KOPT-K1 (cell line): ENCODE data around the gene MTG2.

Experiments
- H3K27ac ChIP-seq: fragments of 200-600 bp; sonication (generic); 2 replicates; pipeline ENCODE4 v1.5.1; 2016; ENCODE audit warnings: antibody characterized with exemption, mild to moderate bottlenecking, low read depth, low read length; ENCODE audit not compliant: poor library complexity, severe bottlenecking
- H3K36me3 ChIP-seq: fragments of 200-600 bp; sonication (generic); 2 replicates; pipeline ENCODE4 v1.5.1; 2017; ENCODE audit warnings: antibody characterized with exemption, mild to moderate bottlenecking, low read length, moderate library complexity; ENCODE audit not compliant: insufficient read depth
- H3K9me3 ChIP-seq: fragments of 200-600 bp; sonication (generic); 2 replicates; pipeline ENCODE4 v1.5.1; 2017; ENCODE audit warnings: antibody characterized with exemption, low read length, mild to moderate bottlenecking; ENCODE audit not compliant: insufficient read depth, poor library complexity, severe bottlenecking

MTG2 gene

GRCh38 chr20:62220666-62221568 is 38.1 kb downstream of the MTG2 start:
- no peak overlapping the region for H3K27ac ChIP-seq
- H3K36me3 ChIP-seq = no peaks in the 10 kb centered on the region
- H3K9me3 ChIP-seq = no peaks in the 10 kb centered on the region

GRCh38 chr20:62222266-62222850 is 39.5 kb downstream of the MTG2 start:
- Histone ChIP-seq H3K9me3 (no peaks in the 10 kb centered on the region), H3K27ac (no peak overlapping the region), H3K36me3 (no peaks in the 10 kb centered on the region)

GRCh38 chr20:62222972-62223371 is 40.1 kb downstream of the MTG2 start:
- Histone ChIP-seq H3K36me3 (no peaks in the 10 kb centered on the region), H3K27ac (no peak overlapping the region), H3K9me3 (no peaks in the 10 kb centered on the region)

GRCh38 chr20:62223571-62223970 is 40.7 kb downstream of the MTG2 start:
- no peak overlapping the region for H3K27ac ChIP-seq
- H3K36me3 ChIP-seq = no peaks in the 10 kb centered on the region
- H3K9me3 ChIP-seq = no peaks in the 10 kb centered on the region

- H3K9me3 ChIP-seq = no peaks in the 10 kb centered on the region
- H3K36me3 ChIP-seq = no peaks in the 10 kb centered on the region
- no peak overlapping the region for H3K27ac ChIP-seq
These were observed 41.5 kb downstream of the MTG2 start for GRCh38 chr20:62224113-62224855.

GRCh38 chr20:62225026-62225425 is 42.2 kb downstream of the MTG2 start:
- H3K27ac ChIP-seq = no peak overlapping the region
- H3K36me3 ChIP-seq = no peaks in the 10 kb centered on the region

GRCh38 chr20:62225820-62226635 is 43.2 kb downstream of the MTG2 start:
- Histone ChIP-seq H3K9me3 (no peaks in the 10 kb centered on the region), H3K27ac (no peak overlapping the region), H3K36me3 (no peaks in the 10 kb centered on the region)

More at GRCh38 chr20:62225026-62225425, 42.2 kb downstream of the MTG2 start:
- no peaks in the 10 kb centered on the region for H3K9me3 ChIP-seq

- no peaks in the 10 kb centered on the region for H3K9me3 ChIP-seq
- H3K36me3 ChIP-seq = no peaks in the 10 kb centered on the region
- H3K27ac ChIP-seq = no peak overlapping the region
These were observed 44.1 kb downstream of the MTG2 start for GRCh38 chr20:62226707-62227590.

- no peak overlapping the region for H3K27ac ChIP-seq
- H3K36me3 ChIP-seq = no peaks in the 10 kb centered on the region
- no peaks in the 10 kb centered on the region for H3K9me3 ChIP-seq
These were observed 44.8 kb downstream of the MTG2 start for GRCh38 chr20:62227591-62227976.

- Histone ChIP-seq H3K27ac (no peak overlapping the region), H3K9me3 (no peaks in the 10 kb centered on the region), H3K36me3 (no peaks in the 10 kb centered on the region)
These were observed 45.4 kb downstream of the MTG2 start for GRCh38 chr20:62227977-62228958.

- Histone ChIP-seq H3K36me3 (no peaks in the 10 kb centered on the region), H3K9me3 (no peaks in the 10 kb centered on the region), H3K27ac (no peak overlapping the region)
These were observed 46.2 kb downstream of the MTG2 start for GRCh38 chr20:62228982-62229545.

GRCh38 chr20:62229667-62230066 is 46.8 kb downstream of the MTG2 start:
- Histone ChIP-seq H3K36me3 (no peaks in the 10 kb centered on the region), H3K27ac (no peak overlapping the region), H3K9me3 (no peaks in the 10 kb centered on the region)

- H3K27ac ChIP-seq = no peak overlapping the region
- H3K36me3 ChIP-seq = no peaks in the 10 kb centered on the region
These were observed 47.4 kb downstream of the MTG2 start for GRCh38 chr20:62230276-62230675.

More at GRCh38 chr20:62230276-62230675, 47.4 kb downstream of the MTG2 start:
- no peaks in the 10 kb centered on the region for H3K9me3 ChIP-seq
